GM19395 (cell line): ENCODE measurements around the gene SLC25A36.
"Not testable (repeated sequence)": the region's sequence is repeated elsewhere in the genome, so short reads cannot be mapped to it uniquely, and the experiment has no call there.

Source experiments
- ATAC-seq: cut with Tn5 transposase; IDR thresholded peaks from one replicate; pipeline ENCODE4 v1.9.1; 2021; ENCODE audit warnings: mild to moderate bottlenecking, moderate library complexity; ENCODE audit not compliant: unreplicated experiment

SLC25A36 gene

DNA sequence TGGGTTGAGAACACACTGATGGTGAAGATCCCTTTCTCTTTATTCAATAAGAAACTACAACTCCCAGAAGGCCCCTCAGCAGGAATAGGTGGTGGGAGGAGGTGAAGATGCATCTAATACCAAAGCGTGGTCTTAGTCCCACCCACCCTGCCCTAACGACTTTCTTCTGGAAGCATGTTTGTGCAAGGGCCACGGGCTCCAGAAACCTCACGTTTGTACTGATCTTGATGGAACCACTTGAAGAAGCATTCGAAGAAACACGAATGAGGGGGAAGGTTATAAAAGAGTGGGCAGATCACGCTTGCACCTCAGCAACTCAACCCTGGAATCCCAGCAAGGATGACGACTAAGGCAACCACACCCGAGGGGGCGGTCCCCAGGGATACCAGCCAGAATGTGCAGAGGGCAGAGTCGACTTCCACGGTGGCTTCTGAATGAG, 10.6 kb upstream of the SLC25A36 start:
- ATAC-seq = no peak

DNA sequence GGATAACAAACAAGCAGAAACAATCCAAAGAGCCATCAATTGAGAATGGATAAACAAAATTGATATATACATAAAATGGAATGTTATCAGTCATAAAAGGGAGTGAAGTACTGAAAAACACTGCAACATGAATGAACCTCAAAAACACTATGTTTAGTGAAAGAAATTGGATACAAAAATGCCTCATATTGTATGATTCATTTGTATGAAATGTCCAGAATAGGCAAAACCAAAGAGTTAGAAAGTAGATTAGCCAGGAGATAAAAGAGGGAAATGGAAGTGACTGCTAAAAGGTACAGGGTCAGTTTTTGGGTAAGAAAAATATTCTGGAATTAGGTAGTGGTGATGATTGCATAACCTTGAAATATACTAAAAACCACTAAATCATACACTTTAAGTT, 9.8 kb upstream of the SLC25A36 start:
- ATAC-seq = no peak

DNA sequence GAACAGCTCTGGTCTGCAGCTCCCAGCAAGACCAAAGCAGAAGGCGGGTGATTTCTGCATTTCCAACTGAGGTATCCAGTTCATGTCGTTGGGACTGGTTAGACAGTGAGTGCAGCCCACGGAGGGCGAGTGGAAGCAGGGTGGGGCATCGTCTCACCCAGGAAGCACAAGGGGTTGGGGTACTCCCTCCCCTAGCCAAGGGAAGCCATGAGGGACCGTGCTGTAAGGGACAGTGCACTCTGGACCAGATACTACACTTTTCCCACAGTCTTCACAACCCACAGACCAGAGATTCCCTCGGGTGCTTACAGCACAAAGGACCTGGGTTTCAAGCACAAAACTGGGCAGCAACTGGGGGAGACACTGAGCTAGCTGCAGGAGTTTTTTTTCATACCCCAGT, 8.5 kb upstream of the SLC25A36 start:
- ATAC-seq = no peak

DNA sequence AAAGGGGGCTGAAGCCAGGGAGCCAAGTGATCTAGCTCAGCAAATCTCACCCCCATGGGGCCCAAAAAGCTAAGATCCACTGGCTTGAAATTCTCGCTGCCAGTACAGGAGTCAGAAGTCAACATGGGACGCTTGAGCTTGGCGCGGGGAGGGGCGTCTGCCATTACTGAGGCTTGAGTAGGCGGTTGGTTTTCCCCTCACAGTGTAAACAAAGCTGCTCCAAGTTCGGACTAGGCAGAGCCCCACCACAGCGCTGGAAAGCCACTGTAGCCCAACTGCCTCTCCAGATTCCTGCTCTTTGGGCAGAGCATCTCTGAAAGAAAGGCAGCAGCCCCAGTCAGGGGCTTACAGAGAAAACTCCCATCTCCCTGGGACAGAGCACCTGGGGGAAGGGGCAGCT, 8.1 kb upstream of the SLC25A36 start:
- ATAC-seq = no peak

DNA sequence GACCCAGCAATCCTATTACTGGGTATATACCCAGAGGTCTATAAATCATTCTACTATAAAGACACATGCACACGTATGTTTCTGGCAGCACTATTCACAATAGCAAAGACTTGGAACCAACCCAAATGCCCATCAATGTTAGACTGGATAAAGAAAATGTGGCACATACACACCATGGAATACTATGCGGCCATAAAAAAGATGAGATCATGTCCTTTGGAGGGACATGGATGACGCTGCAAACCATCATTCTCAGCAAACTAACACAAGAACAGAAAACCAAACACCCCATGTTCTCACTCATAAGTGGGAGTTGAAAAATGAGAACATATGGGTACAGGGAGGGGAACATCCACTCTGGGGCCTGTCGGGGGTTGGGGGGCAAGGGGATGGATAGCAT, 2.3 kb upstream of the SLC25A36 start:
- not testable (repeated sequence) for ATAC-seq

DNA sequence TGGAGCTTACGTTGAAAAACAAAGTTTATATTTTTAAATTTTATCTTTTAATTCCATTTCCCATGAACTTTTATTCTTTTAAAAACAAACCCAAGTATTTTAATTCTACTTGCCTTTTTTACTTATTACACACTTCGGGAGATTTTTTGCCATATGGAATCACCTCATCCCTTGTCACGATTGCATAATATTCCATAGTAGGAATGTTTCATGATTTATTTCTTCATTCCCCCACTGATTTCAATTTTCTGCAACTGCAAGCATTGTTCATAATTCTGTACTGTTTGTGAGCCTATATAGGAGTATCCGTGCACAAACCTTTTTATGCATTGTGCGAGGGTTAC, 574 bp upstream of the SLC25A36 start:
- no peak for ATAC-seq

DNA sequence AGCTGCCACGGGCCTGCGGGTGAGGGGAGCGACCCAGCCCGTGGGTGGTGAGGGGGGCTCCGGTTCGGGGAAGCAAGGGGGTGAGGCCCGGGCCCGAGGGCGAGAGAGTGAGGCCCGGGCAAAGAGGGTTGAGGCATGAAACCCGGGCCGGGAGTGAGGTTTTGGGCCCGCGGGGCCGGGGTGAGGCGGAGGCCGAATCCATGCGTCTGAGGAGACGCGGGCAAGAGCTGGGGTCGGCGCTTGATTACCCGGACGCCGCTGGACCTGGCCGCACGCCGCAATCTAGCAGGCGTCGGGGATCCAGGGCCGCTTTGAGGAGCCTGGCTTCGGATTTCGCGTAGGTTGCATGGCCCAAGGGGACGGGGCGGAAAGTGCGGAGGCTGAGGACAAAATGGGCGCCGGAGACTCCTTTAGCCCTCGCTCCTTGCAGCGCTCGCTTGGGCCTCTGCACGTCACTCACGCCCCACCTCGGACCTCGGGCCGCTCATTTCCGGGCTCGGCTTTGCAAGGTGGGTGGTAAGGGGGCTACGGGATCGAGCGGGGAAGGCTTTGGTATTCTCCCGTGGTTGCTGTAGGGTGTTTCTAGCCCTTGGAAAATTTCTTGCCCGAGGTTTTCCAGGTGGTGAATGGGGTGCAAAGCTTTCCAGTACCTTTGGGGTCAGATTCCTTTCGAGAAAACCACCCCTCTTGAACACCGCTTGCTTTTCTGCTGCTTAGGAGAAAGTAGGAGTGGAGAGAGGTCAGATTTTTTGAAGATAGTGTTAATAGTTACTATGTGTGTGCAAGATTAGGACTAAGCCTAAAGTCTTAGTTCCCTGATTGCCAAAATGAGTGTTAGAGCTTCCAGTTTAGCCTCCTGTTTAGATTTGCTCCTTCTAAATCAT, 827 bp downstream of the SLC25A36 start:
- ATAC-seq = peak; percentile 57

DNA sequence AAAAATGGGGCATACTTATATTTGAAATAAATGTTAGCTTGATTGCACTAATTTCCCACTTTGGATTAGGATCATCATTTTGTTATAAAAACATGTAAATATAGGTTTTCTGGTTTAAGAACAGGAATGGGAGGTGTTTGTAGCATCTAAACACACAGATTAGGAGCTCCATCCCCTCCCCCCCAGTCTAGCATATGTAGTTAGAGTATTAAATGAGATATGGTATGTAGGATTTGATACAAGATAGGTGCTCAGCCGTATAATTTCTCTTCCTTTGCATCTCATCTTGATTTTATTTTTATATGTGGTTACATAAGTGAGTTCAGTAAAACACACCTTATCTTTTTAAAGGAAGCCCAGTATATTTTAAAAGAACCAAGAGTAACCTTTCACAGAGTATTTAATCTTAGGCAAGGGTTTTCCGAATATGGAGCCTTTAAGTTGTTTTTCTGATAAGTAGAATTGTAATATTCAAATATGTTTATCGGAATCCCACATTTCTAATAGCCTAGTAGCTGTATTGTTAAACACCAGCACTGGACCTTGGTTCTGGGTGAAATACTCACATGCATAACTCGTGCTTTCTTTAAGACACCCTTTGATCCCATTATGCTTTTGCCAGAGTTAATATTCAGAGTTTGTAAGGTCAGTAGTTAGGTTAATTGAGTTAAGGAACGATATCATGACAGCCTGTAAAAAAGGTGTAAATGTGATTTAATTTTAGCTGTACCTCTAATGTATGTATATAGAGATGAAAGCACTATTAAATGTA, 2.3 kb downstream of the SLC25A36 start:
- no peak for ATAC-seq

DNA sequence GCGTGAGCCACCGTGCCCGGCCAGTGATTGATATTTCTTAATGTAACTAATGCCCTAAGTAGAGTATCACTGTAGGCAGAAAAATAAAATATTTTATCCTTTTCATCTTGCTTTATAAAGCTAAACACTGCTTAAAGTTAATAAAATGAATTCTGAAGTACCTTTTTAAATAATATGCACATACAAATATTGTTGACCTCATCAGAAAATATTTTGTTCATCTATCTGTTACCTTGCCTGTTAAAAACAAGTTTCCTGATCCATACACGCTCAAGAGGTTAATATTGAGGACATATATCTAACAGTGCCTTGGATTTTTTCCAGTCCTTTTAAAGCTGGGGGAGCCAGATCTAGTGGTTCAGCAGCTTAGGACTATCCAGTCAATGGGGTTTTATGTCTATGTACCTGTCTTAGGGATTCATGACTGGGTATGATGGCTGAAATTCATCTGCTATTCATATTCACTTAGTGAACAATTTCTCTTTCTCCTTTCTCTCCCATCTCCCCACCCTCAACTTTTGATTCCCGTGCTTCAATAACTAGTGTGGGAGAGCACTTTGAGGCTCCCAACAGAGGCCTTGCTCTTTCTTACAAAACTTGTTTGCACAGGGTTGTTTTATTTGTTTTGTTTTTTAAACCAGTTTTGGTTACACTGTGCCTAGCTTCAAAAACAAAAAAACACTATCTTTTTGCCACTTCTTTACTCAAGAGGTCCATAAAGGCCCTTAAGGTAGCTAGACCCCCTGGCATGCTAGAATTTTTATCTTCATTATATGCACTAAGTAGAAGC, 7.0 kb downstream of the SLC25A36 start:
- no peak for ATAC-seq

DNA sequence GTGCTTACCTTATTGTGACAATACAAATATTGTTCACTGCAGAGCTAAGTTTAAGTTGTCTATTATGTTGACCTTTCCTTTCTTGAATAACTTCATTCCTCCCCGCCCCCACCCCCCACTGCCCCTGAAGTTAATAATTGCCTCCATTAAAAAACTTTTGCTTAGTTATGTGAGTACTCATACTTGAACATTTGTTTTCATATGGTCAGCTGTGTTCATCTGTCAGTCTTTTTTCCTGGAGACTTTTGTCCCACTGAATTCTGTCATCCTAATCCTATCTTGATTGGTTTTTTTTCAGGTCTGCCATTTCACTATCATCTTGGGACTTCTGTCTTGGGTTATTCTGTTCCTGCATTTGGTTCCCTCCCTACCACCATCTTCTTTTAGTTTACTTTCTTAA, 8.5 kb downstream of the SLC25A36 start:
- ATAC-seq = no peak

DNA sequence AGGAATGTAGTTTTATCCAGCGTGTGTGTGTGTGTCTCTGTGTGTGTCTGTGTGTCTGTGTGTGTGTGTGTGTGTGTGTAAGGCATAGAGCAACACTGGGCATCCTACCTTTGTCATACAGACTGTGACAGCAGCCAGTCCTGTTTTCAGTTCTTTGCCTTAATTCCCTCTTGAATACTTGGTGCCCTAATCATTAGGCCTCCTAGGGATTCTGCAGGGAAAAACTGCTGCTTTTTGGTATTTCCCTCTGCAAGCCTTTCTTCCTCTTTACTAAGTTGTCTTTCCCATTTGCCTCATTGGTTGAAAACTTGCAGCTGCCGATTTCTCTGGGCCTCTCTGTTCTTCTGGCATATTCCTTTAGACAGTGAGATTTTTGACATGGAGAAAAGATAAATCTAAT, 9.2 kb downstream of the SLC25A36 start:
- ATAC-seq = no peak

DNA sequence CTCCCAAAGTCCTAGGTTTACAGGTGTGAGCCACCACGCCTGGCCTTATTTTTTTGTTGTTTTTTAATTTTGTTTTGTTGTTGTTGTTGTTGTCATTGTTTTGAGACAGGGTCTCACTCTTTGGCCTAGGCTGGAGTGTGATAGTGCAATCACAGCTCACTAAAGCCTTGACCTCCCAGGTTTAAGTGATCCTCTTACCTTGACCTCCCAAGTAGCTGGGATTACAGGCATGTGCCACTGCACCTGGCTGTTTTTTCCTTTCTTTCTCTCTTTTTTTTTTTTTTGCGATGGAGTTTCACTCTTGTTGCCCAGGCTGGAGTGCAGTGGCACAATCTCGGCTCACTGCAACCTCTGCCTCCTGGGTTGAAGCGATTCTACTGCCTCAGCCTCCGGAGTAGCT, 10.1 kb downstream of the SLC25A36 start:
- ATAC-seq = not testable (repeated sequence)

DNA sequence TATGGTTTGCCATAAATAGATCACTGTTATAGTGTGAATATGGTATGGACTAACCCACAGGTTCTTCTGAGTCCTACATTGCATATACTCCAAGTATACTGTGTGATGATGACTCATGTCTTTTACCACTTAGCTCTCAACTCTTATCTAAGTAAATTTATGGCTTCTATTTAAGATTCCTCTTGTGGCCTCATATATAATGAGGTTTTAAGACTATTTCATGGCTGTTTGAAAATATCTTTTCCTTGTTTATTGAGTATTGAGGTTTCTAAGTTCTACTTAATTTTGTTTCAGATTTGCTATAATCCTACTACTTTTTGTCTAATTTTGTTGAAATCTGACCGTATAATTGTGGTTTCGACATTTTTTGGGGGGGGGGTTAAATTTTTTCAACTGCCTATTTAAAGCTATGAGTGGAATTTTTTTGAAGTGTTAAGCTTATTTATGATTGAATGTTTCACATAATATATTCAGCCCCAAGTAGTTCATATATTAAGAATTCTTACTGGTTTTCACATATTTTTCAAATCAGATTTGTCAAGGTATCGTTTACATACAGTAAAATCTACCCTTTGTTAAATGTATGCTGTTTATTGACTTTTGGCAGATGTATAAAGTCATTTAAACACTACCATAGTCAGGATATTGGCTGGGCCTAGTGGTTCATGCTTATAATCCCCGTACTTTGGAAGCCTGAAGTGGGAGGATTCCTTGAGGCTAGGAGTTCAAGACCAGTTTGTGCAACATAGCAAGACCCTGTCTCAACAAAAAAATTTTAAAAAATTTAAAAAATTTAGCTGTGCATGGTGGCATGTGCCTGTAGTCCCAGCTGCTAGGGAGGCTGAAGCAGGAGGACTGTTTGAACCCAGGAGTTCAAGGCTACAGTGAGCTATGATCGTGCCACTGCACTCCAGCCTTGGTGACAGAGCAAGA, 11.7 kb downstream of the SLC25A36 start:
- no peak for ATAC-seq

DNA sequence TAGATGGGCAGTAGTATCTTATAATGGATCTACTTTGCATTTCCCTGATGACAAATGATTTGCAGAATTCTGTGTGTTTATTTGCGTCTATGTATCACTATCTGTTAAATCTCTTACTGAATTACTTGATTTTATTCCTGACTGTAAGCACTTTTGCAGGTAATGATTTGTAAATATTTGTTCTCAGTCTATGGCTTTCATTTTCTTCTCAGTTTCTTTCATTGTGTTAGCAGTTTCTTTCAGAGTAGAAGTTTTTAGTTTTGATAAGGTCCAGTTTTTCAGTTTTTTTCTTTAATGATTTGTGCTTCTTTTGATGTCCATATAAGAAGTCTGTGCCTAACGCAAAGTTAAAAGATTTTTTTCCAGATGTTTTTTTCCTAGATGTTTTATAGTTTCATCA, 12.9 kb downstream of the SLC25A36 start:
- no peak for ATAC-seq

DNA sequence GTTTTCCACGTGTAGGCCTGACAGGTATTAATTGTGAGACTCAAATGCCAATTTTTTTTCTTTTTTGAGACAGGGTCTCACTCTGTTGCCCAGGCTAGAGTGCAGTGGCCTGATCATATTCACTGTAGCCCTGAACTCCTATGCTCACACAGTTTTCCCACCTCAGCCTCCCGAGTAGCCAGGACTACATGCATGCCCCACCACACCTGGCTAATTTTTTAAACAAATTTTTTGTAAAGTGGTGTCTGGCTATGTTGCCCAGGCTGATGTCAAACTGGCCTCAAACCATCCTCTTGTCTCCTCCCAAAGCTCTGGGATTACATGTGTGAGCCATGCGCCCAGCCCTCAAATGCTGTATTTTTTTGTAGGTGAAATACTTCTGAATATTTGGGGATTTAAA, 14.0 kb downstream of the SLC25A36 start:
- ATAC-seq = no peak

DNA sequence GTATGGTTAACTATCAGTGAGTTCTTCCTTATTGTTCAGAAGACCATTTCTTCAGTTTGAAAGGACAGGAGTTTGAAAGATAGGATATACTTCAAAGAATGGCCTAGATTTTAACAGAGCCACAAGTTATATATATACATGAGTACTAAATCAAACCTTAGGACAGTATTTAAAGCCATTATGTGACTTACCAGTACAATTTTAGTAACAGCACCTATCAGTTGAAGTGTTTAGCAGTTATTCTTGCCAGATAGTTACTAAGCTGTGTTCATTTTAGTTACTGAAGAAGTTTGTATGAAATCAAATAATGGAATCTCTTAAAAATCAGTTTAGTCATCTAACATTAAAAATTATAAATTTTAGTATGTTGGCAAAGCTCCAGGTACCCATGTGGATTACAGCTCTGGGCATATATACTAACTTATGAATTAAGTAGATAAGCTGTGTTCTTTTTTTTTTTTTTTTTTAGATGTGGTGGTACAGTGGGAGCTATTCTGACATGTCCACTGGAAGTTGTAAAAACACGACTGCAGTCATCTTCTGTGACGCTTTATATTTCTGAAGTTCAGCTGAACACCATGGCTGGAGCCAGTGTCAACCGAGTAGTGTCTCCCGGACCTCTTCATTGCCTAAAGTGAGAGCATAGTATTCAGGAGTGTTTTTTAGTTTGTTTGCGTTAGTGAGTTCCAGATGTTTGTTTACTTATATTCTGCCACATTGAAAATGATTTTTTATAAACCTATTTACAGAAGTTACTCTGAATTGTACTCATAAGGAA, 14.6 kb downstream of the SLC25A36 start:
- no peak for ATAC-seq

DNA sequence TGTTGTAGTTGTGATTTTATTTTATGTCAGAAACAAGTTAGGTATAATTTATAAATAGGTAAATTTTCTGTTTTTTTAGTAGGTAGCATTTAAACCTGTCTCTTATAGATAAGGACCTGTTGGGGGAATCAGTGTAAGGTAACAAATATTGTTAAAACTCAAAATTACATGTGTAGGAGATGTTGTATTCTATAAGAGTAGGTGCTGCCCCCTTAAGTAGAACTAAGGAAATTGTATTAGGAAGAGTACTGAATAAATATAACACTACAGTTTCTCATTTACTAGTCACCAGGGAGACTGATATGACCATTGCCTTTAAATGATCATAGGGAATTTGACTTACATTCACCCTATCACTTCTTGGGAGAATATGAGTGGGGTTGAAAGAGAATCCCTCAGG, 31.2 kb downstream of the SLC25A36 start:
- ATAC-seq = no peak

DNA sequence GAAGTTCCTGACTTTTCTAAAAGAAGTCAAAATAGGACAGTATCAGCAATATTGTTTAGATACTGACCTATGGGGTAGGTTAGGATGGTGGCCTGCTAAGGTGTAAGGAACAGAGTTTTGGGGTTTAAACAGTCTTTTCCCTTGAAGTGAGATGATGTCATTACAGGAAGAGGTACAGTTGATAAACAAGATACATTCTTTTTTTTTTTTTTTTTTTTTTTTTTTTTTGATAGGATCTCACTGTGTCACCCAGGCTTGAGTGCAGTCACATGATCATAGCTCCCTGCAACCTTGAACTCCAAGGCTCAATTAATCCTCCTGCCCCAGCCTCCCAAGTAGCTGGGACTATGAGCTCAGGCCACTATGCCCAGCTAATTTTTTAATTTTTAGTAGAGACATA, 33.3 kb downstream of the SLC25A36 start:
- ATAC-seq = no peak

DNA sequence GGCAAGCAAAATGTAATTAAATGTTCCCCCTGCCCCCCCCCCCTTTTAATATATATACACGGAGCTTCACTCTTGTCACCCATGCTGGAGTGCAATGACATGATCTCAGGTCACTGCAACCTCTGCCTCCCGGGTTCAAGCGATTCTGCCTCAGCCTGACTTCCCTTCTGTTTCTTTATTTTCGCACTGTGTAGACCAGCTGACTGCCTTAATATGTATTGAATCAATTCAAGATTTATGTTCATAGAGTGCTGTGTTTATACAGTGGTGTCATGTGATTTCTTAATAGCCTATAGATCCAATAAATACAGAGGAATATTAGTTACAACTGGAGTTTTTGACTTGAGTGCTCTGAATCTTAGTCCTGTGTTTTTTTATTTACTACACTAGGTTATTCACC, 39.0 kb downstream of the SLC25A36 start:
- ATAC-seq = no peak

DNA sequence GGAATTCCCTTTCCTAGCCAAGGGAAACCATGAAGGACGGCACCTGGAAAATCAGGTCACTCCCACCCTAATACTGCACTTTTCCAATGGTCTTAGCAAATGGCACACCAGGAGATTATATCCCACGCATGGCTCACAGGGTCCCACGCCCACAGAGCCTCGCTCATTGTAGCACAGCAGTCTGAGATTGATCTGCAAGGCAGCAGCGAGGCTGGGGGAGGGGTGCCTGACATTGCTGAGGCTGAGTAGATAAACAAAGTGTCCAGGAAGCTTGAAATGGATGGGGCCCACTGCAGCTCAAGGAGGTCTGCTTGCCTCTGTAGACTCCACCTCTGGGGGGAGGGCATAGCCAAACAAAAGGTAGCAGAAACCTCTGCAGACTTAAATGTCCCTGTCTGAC, 46.2 kb downstream of the SLC25A36 start:
- not testable (repeated sequence) for ATAC-seq
